LoVo (cell line): Measurements from ENCODE around the gene ARHGEF18.
A peak's percentile ranks its signal among the peaks of the same experiment; 100 is the strongest.
"Not testable (repeated sequence)": the region's sequence is repeated elsewhere in the genome, so short reads cannot be mapped to it uniquely, and the experiment has no call there.

Source experiments
- DNase-seq: peaks from one replicate; pipeline ENCODE4 v3.0.0-alpha.2; 2016; ENCODE audit warnings: low spot score

The ARHGEF18 gene

DNA sequence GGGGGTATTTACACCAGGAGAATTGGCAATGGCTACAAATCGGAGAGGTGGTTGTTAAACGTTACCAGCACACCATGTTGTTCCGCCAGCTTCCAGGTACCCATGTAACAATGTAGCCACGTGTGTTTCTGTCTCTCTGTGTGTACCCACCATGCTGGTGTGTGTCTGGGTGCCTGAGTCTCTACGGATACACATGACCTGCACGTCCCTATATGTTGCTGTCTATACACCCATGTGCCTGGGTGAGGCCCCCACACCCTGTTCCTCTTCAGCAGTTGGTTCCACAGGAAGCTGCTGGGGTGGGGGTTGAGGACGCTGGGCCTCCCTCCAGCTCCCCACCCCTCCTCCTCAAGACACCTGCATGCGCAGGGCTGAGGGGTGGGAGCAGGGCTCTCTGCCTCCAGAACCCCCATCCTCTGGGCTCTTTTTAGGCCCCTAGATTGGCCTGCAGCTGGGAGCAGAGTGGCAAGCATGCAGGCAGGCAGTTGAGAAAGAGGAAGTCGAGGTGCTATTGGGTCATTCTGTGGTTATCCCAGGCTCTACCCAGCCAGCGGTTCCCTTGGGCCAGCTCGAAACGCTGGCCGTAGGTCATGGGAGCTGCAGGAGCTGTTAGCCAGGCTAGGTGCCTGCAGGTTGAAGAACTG, at the start of gene ARHGEF18:
ARHGEF18 (plus strand) TSS at position 351 of the 644 bp plus-strand sequence. CDS start 13,954 bp downstream, outside the sequence.
- no peak for DNase-seq

DNA sequence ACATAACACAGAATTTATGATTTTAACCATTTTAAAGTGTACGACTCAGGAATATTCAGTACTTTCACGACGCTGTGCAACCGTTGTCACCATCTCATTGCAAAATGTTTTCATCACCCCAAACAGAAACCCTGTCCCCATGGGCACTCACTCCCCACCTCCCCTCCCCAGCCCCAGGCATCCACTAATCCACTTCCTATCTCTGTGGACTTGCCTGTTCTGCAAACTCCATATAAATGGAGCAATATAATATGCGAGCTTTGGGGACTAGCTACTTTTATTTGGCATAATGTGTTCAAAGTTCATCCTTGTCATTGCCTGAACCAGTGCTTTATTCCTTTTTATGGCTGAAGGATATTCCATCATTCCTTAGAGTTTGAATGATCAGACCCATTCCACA, 47.2 kb upstream of the ARHGEF18 start:
- no peak for DNase-seq

DNA sequence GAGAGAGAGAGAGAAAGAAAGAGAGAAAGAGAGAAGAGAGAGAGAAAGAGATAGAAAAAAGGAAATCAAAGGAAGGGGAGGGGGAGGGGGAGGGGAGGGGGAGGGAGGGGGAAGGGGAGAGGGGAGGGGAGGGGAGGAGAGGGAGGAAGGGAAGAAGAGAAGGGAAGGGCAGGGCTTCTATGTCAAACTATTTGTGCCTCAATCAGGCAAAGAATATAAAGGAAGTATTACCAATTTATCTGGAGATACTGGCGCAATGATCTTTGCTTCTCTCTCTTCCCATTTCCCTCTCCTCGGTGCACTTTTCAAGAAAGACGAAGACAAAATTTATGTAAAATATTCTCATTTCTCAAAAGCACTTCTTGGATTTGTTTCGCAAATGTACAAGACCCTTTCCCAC, 45.3 kb upstream of the ARHGEF18 start:
- no peak for DNase-seq

DNA sequence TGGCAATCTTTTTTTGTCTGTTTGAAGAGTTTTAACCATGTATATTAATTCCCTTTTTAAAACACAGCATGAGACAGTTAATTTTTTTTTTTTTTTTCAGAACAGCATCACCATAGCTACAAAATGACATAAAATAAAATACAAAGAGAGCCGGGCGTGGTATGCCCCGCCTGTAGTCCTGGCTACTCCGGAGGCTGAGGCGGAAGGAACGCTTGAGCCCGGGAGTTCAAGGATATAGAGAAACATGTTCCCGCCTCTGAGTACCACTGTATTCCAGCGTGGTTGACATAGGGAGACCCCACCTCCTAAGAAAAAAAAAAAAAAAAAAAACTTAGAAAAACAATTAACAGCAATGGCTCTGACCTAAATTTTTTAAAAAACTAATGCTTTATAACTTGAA, 44.5 kb upstream of the ARHGEF18 start:
- no peak for DNase-seq

DNA sequence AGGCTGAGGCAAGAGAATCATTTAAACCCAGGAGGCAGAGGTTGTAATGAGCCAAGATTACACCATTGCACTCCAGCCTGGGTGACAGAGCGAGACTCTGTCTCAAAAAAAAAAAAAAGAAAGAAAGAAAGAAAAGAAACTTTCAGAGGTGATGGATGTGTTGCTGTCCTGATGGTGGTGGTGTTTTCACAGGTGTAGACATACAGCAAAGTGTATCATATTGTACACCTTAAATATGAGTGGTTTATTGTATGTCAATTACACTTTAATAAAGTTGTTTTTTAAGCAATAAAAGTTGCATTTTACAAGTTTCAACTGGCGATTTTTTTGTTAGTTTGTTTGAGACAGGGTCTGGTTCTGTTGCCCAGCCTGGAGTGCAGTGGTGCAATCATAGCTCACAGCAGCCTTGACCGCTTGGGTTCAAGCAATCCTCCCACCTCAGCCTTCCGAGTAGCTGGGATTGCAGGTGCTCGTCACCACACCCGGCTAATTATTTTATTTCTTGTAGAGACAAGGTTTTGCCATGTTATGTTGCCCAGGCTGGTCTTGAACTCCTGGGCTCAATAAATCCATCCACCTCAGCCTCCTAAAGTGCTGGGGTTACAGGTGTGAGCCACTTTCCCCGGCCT, 41.0 kb upstream of the ARHGEF18 start:
- no peak for DNase-seq

DNA sequence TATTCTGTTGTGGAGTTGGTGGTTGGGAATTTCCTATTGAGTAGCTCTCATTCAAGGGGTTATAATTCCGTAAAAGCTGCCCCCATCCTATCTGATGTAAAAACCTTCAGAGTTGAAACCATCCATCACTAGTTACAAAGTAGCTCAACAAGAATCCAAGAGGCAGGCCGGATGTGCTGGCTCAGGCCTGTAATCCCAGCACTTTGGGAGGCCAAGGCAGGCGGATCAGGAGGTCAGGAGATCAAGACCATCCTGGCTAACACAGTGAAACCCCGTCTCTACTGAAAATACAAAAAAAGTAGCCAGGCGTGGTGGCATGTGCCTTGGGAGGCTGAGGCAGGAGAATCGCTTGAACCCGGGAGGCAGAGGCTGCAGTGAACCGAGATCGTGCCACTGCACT, 40.4 kb upstream of the ARHGEF18 start:
- not testable (repeated sequence) for DNase-seq

DNA sequence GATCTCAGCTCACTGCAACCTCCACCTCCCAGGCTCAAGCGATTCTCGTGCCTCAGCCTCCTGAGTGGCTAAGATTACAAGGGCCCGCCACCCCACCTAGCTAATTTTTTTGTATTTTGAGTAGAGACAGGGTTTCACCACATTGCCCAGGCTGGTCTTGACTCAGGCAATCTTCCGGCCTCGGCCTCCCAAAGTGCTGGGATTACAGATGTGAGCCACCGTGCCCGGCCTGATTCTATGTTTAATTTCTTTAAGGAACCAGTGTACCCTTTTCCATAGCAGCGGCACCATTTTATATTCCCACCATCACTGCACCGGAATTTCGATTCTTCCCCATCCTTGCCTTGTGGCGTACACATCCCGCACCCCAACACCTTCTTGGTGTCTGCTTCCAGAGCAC, 36.8 kb upstream of the ARHGEF18 start:
- no peak for DNase-seq

DNA sequence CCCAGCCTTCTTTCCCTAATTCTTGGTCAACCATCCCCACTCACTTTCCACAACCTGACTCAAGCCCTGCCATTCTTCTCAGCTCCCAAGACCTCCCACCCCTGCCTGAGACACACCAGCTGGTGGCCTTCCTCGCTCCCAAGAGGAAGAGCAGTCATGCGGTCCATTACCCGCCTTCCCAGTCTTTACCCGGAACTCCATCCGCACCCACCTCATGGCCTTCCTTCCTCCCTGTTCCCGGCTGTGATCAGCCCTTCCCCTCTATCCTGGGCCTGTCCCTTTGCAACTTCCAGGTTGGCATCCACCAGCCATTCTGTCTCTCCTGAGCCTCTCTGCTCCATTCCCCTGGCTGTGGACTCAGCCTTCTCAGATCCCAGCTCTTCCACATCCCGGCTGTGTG, 35.9 kb upstream of the ARHGEF18 start:
- no peak for DNase-seq

DNA sequence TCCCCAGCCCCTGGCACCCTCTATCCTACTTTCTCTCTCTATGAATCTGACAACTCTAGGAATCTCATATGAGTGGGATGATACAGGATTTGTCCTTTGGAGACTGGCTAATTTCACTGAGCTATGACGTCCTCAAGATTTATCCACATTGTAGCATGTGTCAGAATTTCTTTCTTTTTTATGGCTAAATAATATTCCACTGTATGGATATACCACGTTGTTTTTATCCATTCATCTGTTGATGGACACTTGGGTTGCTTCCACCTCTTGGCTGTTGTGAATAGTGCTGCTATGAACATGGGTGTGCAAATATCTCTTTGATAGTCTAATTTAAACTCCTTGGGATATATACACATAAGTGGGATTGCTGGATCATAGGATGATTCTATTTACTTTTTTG, 30.6 kb upstream of the ARHGEF18 start:
- DNase-seq = no peak

DNA sequence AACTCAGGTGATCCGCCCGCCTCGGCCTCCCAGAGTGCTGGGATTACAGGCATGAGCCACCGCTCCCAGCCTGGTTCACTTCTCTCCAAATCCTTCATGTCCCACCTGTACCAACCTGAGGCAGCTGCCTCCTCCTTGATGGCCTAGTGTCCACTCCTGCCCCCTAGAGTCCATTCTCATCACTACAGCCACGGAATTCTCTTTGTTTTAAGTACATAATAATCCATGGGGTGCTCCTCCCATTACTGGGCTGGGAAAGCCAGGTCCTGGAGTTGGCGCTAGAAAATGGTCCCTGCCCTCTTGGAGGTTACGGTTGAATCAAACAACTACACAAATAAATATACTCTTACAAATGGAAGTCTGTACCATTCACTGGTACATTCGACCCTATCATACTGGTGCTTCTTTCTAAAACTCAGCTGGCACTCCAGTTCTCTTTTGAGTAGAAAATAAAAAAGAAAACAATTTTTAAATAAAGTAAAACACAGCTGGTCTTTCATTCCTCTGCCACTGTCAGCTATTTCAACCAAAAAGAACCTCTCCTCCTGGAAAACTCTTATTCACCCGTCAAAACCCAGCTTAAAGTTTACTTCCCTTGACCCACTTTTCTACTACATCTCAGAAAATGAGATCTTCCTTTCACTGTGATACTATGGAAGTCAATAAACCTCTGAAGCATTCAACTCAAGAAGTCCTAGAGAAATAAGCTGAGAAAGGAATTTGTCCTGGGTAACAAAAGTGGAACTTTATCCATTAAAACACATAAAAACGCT, 22.4 kb upstream of the ARHGEF18 start:
- peak; percentile 21 for DNase-seq

DNA sequence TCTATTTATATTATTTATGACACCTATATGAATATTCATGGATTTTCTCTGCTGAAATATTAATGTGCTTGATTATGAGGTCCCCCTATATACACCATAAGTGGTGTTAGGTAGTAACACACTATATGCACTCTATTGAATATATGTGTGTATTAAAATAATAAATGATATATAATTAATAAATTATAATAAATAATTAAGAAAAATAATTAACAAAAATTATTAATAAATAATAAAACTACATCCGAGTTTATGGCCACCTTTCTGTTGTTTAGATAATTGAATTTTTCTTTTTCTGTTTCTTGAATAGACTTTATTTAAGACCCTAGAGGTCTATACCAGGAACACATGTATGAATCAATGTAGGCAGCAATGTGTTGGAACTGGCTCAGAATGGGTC, 20.9 kb upstream of the ARHGEF18 start:
- DNase-seq = no peak

DNA sequence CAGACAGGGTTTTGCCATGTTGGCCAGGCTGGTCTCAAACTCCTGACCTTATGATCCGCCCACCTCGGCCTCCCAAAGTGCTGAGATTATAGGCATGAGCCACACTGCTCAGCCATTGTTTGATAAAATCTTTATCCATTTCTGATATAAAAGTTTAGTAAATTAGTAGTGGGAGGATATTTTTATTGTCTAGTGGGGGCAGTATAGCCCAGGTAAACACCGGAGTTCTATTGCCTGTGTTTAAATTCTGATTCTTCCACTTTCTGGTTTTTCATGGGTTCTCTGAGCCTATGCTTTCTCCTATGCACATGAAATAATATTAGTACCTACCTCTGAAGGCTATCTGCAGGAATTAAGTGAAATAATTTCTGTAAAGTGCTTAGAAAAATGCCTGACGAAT, 20.1 kb upstream of the ARHGEF18 start:
- no peak for DNase-seq

DNA sequence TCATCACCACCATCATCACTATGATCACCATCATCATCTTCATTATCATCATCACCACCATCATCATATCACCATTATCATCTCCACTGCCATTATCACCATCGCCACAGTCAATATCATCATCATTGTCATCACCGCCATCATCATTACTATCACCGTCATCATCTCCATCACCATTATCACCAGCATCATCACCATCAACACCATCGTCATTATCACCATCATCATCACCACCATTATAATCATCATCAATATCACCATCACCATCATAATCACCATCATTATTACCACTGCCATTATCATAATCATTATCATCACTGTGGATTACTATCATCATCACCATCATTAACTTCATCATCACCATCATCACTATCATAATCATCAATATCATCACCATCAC, 17.3 kb upstream of the ARHGEF18 start:
- no peak for DNase-seq

DNA sequence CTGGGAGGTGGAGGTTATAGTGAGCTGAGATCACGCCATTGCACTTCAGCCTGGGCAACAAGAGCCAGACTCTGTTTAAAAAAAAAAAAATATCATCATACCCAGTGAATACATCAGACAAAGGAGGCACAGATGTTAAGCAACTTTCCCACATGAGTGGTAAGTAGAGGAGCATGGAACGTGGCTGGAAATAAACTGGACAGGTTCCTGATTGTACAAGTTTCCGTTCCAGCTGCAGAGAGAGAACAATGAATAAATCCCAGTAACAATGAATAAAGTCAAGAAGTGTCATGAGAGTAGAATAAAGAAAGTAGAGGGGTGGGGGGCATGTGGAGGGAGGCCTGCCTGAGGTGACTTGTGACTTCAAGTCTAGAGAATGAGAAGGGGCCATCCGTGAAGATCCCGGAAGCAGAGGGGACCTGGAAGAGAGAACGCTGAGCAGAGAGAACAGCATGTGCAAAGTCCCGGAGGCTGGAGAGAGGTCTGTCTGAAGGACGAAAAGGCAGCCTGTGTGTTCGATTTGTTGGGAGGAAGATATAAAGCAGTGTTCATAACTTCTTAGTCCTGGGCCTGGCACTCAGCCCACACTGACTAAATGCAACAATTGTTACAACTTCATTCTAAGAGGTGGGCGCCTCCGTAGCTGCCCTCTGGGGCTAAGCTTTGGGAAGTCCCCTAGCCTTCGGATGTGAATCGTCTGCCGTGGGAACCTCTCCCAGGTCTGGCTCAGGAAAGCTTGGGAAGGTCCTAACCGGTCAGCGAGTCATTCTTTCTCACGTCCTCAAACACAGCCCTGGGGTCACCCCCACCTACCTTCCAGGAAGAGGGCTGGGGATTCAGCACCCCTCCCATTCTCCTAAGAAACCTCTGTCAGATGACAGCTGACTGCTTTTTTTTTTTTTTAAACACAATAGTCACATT, 15.3 kb upstream of the ARHGEF18 start:
- no peak for DNase-seq

DNA sequence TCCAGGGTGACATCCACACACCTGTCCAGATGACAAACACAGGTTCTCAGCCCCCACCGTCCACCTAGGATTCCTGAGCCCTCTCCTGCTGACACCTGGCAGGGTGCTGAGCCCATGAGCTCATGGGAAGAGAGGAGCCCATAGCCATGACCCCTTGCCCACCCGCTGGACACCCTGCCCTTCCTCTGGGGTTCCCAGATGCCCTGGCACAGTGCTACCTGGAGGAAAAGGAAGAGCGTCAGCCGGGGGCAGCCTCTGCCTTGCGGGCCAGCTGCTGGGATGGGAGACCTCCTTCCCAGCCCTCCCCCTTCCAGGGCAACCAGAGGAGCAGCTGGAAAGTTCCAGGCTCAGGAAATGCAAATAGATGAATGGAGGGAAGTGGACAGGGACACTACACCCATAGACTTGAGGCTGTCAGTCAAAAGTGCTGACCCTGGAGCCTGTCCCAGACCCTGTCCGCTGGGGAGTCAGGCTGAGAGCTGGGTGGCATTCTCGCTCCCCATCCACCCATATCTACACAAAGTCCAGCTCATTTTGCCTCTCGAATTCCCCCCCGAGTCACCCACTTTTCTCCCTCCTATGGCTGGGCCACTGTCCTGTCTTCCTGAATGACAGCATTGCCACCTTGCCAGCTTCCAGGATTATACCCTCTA, 12.3 kb upstream of the ARHGEF18 start:
- DNase-seq = no peak

DNA sequence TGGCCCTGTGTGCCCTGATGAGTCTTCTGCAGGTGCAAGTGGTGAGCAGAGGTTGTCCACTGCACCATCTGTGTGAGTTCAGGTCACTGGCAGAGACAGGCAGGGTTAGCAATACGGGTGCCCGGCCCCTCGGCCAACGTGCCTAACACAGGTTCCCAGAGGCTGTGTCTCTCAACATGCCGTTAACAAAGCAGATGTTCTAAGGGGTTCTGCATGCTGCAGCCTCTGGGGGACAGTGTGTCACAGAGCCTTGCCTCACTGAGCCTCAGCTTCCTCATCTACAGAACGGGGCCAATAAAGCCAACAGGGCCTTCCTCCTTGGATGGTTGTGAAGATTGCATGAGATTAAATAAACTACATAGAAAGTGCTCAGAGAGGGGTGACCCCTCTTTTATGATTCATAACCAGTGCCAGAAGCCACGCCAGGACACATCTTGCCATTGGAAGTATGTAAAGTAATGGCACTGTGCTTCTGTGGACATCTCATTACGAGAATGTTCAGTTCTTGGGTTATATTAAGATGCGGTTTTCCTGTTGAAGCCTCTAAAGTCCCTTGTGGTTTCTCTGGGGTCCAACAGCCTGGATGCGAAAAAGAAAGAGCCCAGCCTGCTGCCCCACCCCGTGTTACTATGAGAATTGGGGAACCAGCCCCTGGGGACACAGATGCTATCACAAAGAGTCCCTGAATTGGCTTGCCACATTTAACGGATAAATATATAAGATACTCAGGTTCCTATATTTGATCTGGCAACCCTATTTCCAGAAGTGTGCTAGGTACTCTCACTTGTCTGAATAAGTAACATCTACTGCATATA, 11.2 kb upstream of the ARHGEF18 start:
- no peak for DNase-seq

DNA sequence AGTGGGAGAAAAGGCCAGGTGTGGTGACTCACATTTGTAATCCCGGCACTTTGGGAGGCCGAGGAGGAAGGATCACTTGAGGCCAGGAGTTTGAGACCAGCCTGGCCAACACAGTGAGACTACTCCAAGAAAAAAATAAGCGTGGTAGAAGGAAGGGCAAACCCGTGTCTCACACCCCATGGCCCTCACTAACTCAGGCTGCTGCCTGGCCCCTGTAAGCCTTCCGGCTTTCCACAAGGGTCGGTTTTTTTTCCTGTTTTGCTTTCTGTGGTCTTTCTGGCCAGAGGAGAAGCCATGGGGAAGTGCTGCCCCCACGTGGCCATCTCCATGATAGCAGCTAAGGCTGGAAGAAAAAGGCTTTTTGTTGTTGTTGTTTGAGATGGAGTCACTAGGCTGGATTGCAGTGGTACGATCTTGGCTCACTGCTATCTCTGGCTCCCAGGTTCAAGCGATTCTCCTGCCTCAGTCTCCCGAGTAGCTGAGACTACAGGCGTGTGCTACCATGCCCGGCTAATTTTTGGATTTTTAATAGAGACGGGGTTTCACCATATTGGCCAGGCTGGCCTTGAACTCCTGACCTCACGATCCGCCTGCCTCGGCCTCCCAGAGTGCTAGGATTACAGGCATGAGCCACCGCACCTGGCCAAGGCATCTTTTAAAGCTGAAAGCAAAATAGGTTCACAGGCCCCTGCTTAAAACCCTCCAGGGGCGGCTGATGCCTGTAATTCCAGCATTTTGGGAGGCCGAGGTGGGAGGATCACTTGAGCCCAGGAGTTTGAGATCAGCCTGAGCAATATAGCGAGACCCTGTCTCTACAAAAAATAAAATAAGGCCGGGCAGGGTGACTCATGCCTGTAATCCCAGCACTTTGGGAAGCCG, 7.5 kb upstream of the ARHGEF18 start:
- peak; percentile 67 for DNase-seq

DNA sequence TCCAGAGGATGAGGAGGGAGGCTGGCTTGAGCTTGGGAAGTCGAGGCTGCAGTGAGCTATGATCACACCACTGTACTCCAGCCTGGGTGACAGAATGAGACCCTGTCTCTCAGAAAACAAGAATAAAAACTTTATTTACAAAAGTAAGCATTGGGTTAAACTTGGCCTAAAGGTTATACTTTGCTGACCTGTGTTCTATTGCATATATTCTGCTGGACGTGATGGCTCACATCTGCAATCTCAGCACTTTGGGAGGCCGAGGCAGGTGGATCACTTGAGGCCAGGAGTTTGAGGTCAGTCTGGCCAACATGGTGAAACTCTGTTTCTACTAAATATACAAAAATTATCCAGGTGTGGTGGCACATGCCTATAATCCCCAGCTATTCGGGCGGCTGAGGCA, 6.6 kb upstream of the ARHGEF18 start:
- no peak for DNase-seq

DNA sequence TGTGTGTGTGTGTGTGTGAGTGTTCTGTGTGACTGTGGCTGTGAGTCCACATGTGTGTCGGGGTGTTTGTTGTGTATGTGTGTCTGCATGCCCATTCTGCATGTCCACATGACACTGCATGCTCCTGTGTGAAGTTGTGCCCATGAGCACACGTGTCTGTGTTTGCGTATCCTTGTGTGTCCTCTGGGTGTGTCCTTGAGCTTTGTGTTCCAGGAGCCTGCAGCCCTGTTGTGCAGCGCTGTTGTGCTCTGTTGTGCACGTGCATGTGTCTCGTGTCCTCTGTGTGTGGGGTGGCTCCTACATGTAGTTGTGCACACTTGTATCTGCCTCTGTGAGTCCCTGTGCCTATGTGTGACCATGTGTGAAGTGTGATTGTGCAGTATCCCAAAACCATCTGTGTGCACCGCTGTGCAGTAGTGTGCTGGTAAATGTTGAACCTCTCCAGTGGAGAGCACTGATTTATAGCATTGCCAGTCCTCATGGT, 2.2 kb upstream of the ARHGEF18 start:
- DNase-seq = no peak

DNA sequence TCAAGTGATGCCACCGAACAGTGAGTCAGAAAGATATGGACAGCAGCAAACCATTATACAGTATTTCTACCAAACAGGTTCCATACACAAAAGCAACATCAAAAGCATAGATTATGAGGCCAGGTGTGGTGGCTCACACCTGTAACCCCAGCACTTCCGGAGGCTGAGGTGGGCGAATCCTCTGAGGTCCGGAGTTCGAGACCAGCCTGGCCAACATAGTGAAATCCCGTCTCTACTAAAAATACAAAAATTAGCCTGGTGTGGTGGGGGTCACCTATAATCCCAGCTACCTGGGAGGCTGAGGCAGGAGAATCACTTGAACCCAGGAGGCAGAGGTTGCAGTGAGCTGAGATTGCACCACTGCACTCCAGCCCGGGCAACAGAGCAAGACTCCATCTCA, 1.7 kb upstream of the ARHGEF18 start:
- not testable (repeated sequence) for DNase-seq
